Vagina (tissue), 2 donors: ENCODE data around the gene KCNH5.

Experiments
- POLR2A ChIP-seq, 2 donors: fragments of 450-650 bp; IDR thresholded peaks; one replicate each; pipeline ENCODE4 v1.6.1; 2017; ENCODE audit warnings: antibody characterized with exemption in 2 of 2, mild to moderate bottlenecking in 2 of 2, moderate library complexity in 2 of 2
- TF ChIP-seq, protein P1 (sequence below), 3 experiments: fragments of 450-650 bp in 2 of 3; fragments of 200-600 bp in 1 of 3; sonication (generic) in 1 of 3; IDR thresholded peaks; one replicate each; pipeline ENCODE4 v1.5.1; 2017 to 2019; ENCODE audit warnings: antibody characterized with exemption in 3 of 3, mild to moderate bottlenecking in 2 of 3, moderate library complexity in 2 of 3

DNA sequence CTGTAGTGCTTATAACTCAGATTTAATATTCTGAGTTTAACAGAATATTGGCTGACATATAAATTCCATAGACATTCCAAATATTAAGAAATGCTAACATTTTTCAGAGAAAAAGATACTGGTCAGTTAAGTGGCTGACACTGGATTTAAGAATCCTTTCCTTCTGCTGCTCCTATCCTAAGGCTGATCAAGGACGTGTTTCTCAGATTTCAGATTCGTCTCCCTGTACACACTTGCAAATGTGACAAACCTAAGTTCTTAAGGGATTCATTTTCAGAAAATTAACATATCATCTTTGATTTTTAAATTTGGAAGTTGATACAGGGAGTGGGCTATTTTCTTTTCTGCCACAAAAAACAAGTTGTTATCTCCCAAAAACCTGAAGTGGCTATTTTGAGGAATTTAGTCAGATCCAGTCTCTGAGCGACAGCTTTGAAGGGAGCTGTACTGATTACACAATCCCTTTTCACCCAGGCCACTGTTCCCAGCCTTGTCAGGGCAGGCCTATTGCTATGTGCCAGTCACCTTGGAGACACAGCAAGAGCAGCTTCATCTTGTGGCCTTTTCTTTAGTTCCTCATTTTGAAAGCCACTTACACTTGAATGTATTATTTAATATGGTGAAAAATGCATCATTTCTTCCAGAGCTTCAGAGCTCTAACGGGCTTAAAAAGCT, 370.6 kb downstream of the KCNH5 start:
- TF ChIP-seq, protein P1, sequence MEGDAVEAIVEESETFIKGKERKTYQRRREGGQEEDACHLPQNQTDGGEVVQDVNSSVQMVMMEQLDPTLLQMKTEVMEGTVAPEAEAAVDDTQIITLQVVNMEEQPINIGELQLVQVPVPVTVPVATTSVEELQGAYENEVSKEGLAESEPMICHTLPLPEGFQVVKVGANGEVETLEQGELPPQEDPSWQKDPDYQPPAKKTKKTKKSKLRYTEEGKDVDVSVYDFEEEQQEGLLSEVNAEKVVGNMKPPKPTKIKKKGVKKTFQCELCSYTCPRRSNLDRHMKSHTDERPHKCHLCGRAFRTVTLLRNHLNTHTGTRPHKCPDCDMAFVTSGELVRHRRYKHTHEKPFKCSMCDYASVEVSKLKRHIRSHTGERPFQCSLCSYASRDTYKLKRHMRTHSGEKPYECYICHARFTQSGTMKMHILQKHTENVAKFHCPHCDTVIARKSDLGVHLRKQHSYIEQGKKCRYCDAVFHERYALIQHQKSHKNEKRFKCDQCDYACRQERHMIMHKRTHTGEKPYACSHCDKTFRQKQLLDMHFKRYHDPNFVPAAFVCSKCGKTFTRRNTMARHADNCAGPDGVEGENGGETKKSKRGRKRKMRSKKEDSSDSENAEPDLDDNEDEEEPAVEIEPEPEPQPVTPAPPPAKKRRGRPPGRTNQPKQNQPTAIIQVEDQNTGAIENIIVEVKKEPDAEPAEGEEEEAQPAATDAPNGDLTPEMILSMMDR (IDR thresholded peaks at IDR 0.05), result no peak
- TF ChIP-seq POLR2A (IDR thresholded peaks at IDR 0.05), result no peak
